Lower leg skin (tissue), 4 donors: ENCODE results near the gene ZNF19. TPM values are rescaled to one million over a fixed set of nuclear protein-coding genes. Genes with fewer than 3 reads are reported as not detected.

Source experiments
- DNase-seq, 2 donors: peaks; one replicate each; pipeline ENCODE4 v3.0.0-alpha.2; 2019; ENCODE audit warnings: low spot score in 2 of 2
- H3K4me3 ChIP-seq: fragments of 200-600 bp; sonication (generic); 2 replicates; pipeline ENCODE4 v1.5.1; 2017; ENCODE audit warnings: mild to moderate bottlenecking, low read depth; ENCODE audit not compliant: poor library complexity, severe bottlenecking
- CTCF ChIP-seq, 3 donors: fragments of 450-650 bp; IDR thresholded peaks; one replicate each; pipeline ENCODE4 v1.5.1; 2016; ENCODE audit warnings: antibody characterized with exemption in 3 of 3, mild to moderate bottlenecking in 3 of 3, moderate library complexity in 2 of 3
- POLR2A ChIP-seq, 2 donors: fragments of 450-650 bp; IDR thresholded peaks; one replicate each; pipeline ENCODE4 v1.6.1; 2016 to 2017; ENCODE audit warnings: antibody characterized with exemption in 2 of 2, mild to moderate bottlenecking in 1 of 2, moderate library complexity in 1 of 2
- WGBS, 2 donors: methylation state at CpG; one replicate each; pipeline ENCODE4 v1.1.5; 2018; 5-methylcytosine and 5-hydroxymethylcytosine counted together
- intact Hi-C: fragments of 100-400 bp; cut with DNase I; formaldehyde crosslinking; loops from one replicate; pipeline ENCODE4 v1.15.0; 2023; ENCODE audit warnings: low total_unique reads
- total RNA-seq, 4 donors: library from RNA; depleted of rRNA; stranded (reverse); fragments of >200 nt; gene quantifications; one replicate each; pipeline ENCODE4 v1.1.0, GENCODE V29; 2016

ZNF19 gene
- total RNA-seq, 4 donors from 2014 or later, result 0.84 to 4.2 (median 2.5) TPM

- TF ChIP-seq CTCF (IDR thresholded peaks at IDR 0.05) (no peak), POLR2A (IDR thresholded peaks at IDR 0.05) (no peak)
- no peak for DNase-seq
- intact Hi-C loops, result no loop called here
- 85 to 88% methylated on average over 3 of the region's 3 CpGs for WGBS, 2 donors
- no peak overlapping the region for H3K4me3 ChIP-seq
Observed at GRCh38 chr16:71474864-71475263, 14.3 kb downstream of the ZNF19 start.

- DNase-seq, result no peak
- TF ChIP-seq CTCF (IDR thresholded peaks at IDR 0.05) (no peak), POLR2A (IDR thresholded peaks at IDR 0.05) (no peak)
- WGBS, 2 donors, result 94 to 96% methylated on average over 5 of the region's 5 CpGs
- intact Hi-C loops, result no loop called here
- H3K4me3 ChIP-seq, result no peak overlapping the region
Observed at GRCh38 chr16:71473891-71474290, 15.2 kb downstream of the ZNF19 start.

- 93 to 94% methylated on average over 2 of the region's 2 CpGs for WGBS, 2 donors
- no peak overlapping the region for H3K4me3 ChIP-seq
- no peak for TF ChIP-seq CTCF (IDR thresholded peaks at IDR 0.05)
- TF ChIP-seq POLR2A (IDR thresholded peaks at IDR 0.05), result no peak
- intact Hi-C loops, result no loop called here
- DNase-seq, result no peak
Observed at GRCh38 chr16:71472931-71473330, 16.2 kb downstream of the ZNF19 start.

- TF ChIP-seq POLR2A (IDR thresholded peaks at IDR 0.05) (no peak), CTCF (IDR thresholded peaks at IDR 0.05) (no peak)
- no peak for DNase-seq
- no peak overlapping the region for H3K4me3 ChIP-seq
- intact Hi-C loops, result no loop called here
- WGBS, 2 donors, result 76% methylated on average over 2 of the region's 2 CpGs
Observed at GRCh38 chr16:71472051-71472450, 17.1 kb downstream of the ZNF19 start.

DNA sequence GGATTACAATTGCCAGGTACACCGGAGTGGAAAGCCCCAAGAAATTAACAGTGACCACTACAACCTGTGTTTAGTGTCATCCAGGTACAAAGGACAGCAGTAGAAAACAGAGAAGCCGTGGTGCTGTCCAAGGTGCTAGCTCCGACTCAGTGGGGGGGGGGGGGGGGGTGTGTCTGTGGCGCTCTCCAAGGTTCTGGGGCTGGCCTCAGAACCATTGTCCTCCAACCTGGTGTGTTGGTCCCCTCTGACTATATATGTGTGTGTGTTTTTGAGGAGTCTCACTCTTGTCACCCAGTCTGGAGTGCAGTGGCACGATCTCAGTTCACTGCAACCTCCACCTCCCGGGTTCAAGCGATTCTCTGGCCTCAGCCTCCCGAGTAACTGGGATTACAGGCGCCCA lies 21.3 kb downstream of the ZNF19 start:
- TF ChIP-seq POLR2A (IDR thresholded peaks at IDR 0.05), result no peak
- no peak for TF ChIP-seq CTCF (IDR thresholded peaks at IDR 0.05)
- intact Hi-C loops, result no loop called here
- 26 to 28% methylated on average over 9 of the region's 9 CpGs for WGBS, 2 donors
- DNase-seq, result no peak
- H3K4me3 ChIP-seq, result no peak overlapping the region

- WGBS, 2 donors, result 50 to 65% methylated on average over 1 of the region's 1 CpG
- TF ChIP-seq POLR2A (IDR thresholded peaks at IDR 0.05), result no peak
- no peak for TF ChIP-seq CTCF (IDR thresholded peaks at IDR 0.05)
- no peak overlapping the region for H3K4me3 ChIP-seq
Observed at GRCh38 chr16:71464231-71464630, 24.9 kb downstream of the ZNF19 start.

More at GRCh38 chr16:71464231-71464630, 24.9 kb downstream of the ZNF19 start:
- no peak for DNase-seq
- intact Hi-C loops, result no loop called here
